Nephron progenitor cell (in vitro differentiated cells): ENCODE results near the gene DENND4C.
A peak's percentile ranks its signal among the peaks of the same experiment; 100 is the strongest.

Experiments used
- DNase-seq: peaks from one replicate; pipeline ENCODE4 v3.0.0; 2021
- H3K27ac Mint-ChIP-seq: 2 replicates; pipeline ENCODE4 v1.8.0; 2021; ENCODE audit warnings: mild to moderate bottlenecking, moderate library complexity, mixed read lengths
- H3K27me3 Mint-ChIP-seq: 2 replicates; pipeline ENCODE4 v1.8.0; 2021; ENCODE audit warnings: mild to moderate bottlenecking, low read depth, mixed read lengths; ENCODE audit not compliant: poor library complexity
- H3K36me3 Mint-ChIP-seq: 2 replicates; pipeline ENCODE4 v1.8.0; 2021; ENCODE audit warnings: low read depth, mixed read lengths
- H3K4me1 Mint-ChIP-seq: 2 replicates; pipeline ENCODE4 v1.8.0; 2021; ENCODE audit warnings: mixed read lengths
- H3K4me3 Mint-ChIP-seq: 2 replicates; pipeline ENCODE4 v1.8.0; 2021; ENCODE audit warnings: mild to moderate bottlenecking, moderate library complexity, mixed read lengths
- H3K9me3 Mint-ChIP-seq: 2 replicates; pipeline ENCODE4 v1.8.0; 2021; ENCODE audit warnings: mild to moderate bottlenecking, moderate library complexity, mixed read lengths
- TF ChIP-seq, protein P1 (sequence below): fragments of 200-600 bp; sonication (generic); IDR thresholded peaks from 2 replicates; pipeline ENCODE4 v1.5.0; 2021; ENCODE audit warnings: antibody characterized with exemption

Gene DENND4C

GRCh38 chr9:19213823-19214222, 16.7 kb upstream of the DENND4C start:
- TF ChIP-seq, protein P1, sequence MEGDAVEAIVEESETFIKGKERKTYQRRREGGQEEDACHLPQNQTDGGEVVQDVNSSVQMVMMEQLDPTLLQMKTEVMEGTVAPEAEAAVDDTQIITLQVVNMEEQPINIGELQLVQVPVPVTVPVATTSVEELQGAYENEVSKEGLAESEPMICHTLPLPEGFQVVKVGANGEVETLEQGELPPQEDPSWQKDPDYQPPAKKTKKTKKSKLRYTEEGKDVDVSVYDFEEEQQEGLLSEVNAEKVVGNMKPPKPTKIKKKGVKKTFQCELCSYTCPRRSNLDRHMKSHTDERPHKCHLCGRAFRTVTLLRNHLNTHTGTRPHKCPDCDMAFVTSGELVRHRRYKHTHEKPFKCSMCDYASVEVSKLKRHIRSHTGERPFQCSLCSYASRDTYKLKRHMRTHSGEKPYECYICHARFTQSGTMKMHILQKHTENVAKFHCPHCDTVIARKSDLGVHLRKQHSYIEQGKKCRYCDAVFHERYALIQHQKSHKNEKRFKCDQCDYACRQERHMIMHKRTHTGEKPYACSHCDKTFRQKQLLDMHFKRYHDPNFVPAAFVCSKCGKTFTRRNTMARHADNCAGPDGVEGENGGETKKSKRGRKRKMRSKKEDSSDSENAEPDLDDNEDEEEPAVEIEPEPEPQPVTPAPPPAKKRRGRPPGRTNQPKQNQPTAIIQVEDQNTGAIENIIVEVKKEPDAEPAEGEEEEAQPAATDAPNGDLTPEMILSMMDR, result no peak
- no peak for DNase-seq
- no peak overlapping the region for H3K27ac Mint-ChIP-seq
- no peak overlapping the region for H3K4me3 Mint-ChIP-seq
- no peaks in the 10 kb centered on the region for H3K36me3 Mint-ChIP-seq
- H3K4me1 Mint-ChIP-seq, result peaks cover 8% of the 10 kb centered on the region
- no peaks in the 10 kb centered on the region for H3K27me3 Mint-ChIP-seq
- no peaks in the 10 kb centered on the region for H3K9me3 Mint-ChIP-seq

GRCh38 chr9:19216466-19216865, 14.0 kb upstream of the DENND4C start:
- no peak overlapping the region for H3K4me3 Mint-ChIP-seq

GRCh38 chr9:19221326-19221725, 9.2 kb upstream of the DENND4C start:
- Mint-ChIP-seq H3K27ac (no peak overlapping the region), H3K27me3 (peaks cover 5% of the 10 kb centered on the region), H3K9me3 (peaks cover 3% of the 10 kb centered on the region), H3K4me1 (peaks cover 27% of the 10 kb centered on the region), H3K4me3 (no peak overlapping the region), H3K36me3 (peaks cover 22% of the 10 kb centered on the region)
- TF ChIP-seq, protein P1, result no peak
- no peak for DNase-seq

More at GRCh38 chr9:19216466-19216865, 14.0 kb upstream of the DENND4C start:
- H3K27ac Mint-ChIP-seq, result no peak overlapping the region
- no peaks in the 10 kb centered on the region for H3K9me3 Mint-ChIP-seq
- H3K36me3 Mint-ChIP-seq, result peaks cover 5% of the 10 kb centered on the region
- peaks cover 5% of the 10 kb centered on the region for H3K27me3 Mint-ChIP-seq
- TF ChIP-seq, protein P1, result no peak
- H3K4me1 Mint-ChIP-seq, result peaks cover 11% of the 10 kb centered on the region
- no peak for DNase-seq

DNA sequence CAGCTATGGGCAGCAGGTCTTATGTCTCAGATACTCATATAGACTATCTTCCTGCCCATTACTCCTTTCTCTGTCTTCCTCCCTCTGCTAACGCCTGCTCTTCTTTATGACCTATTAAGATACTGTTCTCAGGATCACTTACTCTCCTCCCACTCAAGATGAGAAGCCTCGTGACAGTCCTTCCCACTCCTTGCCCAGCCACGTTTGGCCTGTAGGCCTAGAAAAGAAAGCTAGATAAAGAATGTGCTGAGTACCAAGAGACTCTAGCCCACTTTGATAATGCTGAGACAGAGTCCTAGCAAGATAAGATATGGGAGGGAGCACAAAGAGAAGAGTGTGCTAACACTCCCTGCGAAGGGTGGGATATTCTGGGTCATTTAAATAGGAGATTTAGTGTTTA, 6.8 kb upstream of the DENND4C start:
- Mint-ChIP-seq H3K4me3 (no peak overlapping the region), H3K9me3 (peaks cover 3% of the 10 kb centered on the region), H3K4me1 (peaks cover 32% of the 10 kb centered on the region), H3K27me3 (peaks cover 5% of the 10 kb centered on the region), H3K27ac (peak overlapping the region; percentile 97), H3K36me3 (peaks cover 22% of the 10 kb centered on the region)
- no peak for DNase-seq
- TF ChIP-seq, protein P1, result no peak

DNA sequence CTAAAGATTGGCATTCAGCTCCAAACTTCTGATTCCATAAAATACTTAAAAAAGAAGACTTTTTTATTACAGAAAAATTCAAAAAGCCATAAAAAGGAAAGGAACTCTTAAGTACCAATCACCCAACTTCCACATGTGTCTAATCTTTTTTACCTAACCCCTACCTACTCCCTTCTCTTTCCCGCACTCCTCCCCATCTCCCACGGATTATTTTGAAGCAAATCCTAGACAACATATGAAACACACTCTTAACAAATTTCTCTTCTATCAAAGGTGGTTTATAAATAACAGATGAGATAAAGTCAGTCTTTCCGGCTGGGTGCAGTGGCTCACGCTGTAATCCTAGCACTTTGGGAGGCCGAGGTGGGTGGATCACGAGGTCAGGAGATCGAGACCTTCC, 5.9 kb upstream of the DENND4C start:
- H3K36me3 Mint-ChIP-seq, result peaks cover 19% of the 10 kb centered on the region
- H3K4me3 Mint-ChIP-seq, result no peak overlapping the region
- H3K27me3 Mint-ChIP-seq, result peaks cover under 1% of the 10 kb centered on the region
- DNase-seq, result no peak
- H3K4me1 Mint-ChIP-seq, result peaks cover 34% of the 10 kb centered on the region
- peak overlapping the region; percentile 7 for H3K27ac Mint-ChIP-seq
- TF ChIP-seq, protein P1, result no peak
- peaks cover 3% of the 10 kb centered on the region for H3K9me3 Mint-ChIP-seq

GRCh38 chr9:19229595-19230354, 718 bp upstream of the DENND4C start:
- peak; percentile 87 for DNase-seq
- no peak overlapping the region for H3K4me3 Mint-ChIP-seq
- peaks cover 4% of the 10 kb centered on the region for H3K9me3 Mint-ChIP-seq
- peak overlapping the region; percentile 99 for H3K27ac Mint-ChIP-seq
- peaks cover 5% of the 10 kb centered on the region for H3K27me3 Mint-ChIP-seq
- TF ChIP-seq, protein P1, result no peak
- H3K36me3 Mint-ChIP-seq, result peaks cover 15% of the 10 kb centered on the region
- H3K4me1 Mint-ChIP-seq, result peaks cover 27% of the 10 kb centered on the region
